NCI-H524 (cell line): ENCODE results near the gene POLR3G.

Experiments
- DNase-seq, 2 experiments: peaks; one replicate each; lab custom pipeline; 2025; lab: John Stamatoyannopoulos, UW

The POLR3G gene, protein sequence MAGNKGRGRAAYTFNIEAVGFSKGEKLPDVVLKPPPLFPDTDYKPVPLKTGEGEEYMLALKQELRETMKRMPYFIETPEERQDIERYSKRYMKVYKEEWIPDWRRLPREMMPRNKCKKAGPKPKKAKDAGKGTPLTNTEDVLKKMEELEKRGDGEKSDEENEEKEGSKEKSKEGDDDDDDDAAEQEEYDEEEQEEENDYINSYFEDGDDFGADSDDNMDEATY

GRCh38 chr5:90474235-90475107 lies at the start of gene POLR3G, which contains the start of gene MBLAC2:
POLR3G (plus strand) TSS chr5:90474864; CDS start chr5:90485568, 10,704 bp downstream.
MBLAC2 (minus strand) TSS chr5:90474771; CDS start chr5:90474292, 479 bp downstream.
- peak; percentile 87 to 91 for DNase-seq

GRCh38 chr5:90434116-90434714 lies 40.4 kb upstream of the POLR3G start:
- DNase-seq = peak in 1 of 2 experiments; percentile 52

- peak; percentile 18 to 80 for DNase-seq
Observed at GRCh38 chr5:90437663-90438062, 37.0 kb upstream of the POLR3G start.

DNA sequence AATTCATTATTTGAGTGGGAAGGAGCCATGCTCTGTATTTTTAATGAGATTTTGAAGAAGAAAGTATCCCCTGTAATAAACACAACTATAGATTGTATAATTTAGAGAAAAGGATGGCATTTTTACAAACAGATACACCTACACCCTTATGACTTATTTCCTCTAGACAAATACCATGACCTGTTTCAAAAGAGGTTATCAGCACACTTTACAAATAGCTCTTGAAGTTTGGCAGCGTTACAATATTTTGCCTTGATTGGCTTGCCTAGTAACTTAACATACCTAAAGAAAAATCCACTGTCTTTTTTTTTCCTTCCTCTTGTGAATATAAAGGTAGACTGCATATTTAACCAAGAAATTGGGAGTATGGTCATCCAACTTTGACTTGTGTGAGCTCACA lies 36.6 kb upstream of the POLR3G start:
- DNase-seq = no peak

DNA sequence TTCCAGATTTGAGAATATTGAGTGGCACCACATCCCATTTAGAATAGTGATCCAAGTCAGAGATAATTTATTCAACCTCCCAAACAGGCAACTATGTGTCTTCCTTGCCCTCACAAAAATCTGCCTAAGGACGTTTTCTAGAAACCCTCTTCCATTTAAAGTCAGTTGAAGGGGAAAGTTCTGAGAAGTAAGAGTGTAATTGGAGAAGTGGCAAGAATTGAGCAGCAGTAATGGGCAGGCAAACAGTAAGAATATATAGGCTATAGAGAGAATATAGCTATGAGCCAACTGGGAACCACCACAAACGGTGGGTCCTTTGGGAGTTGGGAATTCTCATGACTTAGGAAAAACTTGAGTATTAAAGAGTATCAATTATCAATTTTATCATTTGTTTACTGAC lies 34.0 kb upstream of the POLR3G start:
- DNase-seq = no peak

GRCh38 chr5:90446961-90447360 lies 27.7 kb upstream of the POLR3G start:
- DNase-seq = no peak

DNA sequence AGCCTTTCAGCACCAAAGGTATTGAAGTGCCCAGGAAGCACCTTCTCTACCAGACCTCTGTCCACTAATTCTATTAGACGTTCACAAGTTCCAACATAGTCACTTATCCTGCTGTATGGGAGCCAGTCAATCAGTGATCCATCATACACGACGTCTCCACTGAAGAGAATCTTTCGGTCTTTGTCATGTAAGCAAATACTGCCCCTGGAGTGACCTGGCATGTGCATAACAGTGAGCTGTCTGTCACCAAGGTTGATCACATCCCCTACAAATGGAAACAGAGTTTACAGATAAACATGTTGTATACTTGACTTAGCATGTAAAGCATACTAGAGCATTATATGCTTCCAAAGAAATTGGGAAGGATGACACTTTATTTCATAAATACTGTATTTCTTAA lies 13.4 kb upstream of the POLR3G start:
- DNase-seq = no peak

DNA sequence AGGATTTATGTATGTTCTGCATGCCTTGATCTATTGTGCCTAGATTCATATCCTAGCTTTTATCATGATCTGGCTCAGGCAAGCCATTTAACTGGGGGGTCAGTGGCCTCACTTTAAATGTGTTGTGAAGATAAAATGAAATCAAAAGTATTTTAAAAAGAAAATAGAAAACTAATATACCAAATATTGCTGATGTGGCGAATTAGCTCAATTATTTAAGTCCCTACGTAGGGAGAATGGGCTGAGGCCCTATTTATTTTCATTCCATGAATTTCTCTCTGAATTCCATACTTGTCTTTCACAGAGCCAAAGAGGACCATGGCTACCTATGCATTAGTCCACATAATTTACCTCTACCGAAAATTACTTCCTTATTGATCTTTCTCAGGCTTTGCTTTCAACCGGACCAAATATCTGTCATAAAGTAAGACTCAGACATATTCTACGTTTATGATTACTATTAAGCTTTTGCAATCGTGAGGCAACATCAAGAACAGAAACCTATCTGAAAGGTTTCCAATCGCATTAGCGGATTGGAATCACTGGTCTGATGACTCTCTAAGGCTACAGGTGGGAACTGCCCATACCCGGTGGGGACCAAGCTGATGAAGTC lies 1.8 kb upstream of the POLR3G start:
- no peak for DNase-seq

DNA sequence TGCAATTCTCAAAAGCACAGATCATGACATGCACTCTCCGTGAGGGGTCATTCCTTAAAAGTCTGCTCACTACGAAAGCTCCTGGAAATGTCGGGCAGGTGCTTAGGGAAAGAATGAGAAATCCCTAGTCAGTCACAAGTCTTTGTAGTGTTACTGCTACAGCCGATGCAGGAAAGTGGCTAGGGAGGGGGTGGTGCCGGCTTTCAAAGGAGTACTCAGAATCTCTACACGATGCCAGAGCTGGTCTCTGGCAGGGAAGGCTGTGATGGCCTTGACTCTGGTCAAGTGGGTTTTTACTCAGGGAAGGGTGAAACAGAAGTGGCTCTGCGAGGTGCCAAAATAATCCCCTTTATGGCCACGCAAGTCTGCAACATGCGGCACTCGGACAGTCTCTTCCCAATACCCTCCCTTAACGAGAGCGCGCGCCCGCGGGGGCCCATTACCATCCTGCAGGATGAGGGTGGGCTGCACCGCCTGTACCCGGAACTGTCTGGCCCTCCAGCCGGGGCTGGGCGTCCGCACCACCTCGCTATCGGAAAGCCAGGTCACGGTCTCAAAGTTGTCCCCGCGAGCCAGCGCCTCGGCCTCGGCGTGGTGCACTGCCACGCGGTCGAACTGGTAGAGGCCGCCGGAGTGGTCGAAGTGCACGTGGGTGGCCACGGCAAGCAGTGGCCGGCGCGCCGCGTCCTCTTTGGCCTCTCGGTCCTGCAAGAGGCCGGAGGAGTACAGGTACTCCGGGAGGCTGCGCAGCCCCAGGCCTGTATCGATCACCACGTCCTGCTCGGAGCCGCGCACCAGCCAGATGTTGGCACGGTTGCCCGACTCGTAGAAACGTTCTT lies 1.0 kb upstream of the POLR3G start:
- peak; percentile 34 to 58 for DNase-seq

GRCh38 chr5:90475436-90475980 lies 844 bp downstream of the POLR3G start:
- DNase-seq = no peak

- no peak for DNase-seq
Observed at GRCh38 chr5:90476391-90476790, 1.7 kb downstream of the POLR3G start.

- no peak for DNase-seq
Observed at GRCh38 chr5:90477073-90477472, 2.4 kb downstream of the POLR3G start.

DNA sequence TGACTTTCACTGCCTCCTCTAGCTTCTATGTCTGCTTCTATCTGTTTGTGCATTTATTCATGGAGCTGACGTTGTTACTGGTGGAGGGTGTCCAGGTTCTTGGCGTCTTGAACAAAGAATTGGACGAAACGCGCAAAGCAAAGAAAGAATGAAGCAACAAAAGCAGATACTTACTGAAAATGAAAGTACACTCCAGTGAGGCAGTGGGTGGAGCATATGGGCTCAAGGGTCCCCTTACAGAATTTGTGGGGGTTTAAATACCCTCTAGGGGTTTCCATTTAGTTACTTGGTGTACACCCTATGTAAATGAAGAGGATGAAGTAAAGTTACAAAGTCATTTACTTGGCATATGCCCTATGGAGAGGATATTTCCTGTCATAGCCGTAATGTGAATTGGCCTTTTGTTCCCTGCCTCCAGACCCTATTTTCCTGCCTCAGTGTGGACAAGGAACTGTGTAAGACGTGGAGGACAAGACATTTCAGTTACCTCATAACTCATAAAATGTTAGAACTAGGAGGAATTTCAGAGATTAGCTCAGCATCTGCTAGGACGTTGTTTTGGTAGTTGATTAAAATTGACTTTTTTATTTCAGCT lies 3.1 kb downstream of the POLR3G start:
- no peak for DNase-seq

- no peak for DNase-seq
Observed at GRCh38 chr5:90479611-90480385, 5.1 kb downstream of the POLR3G start.

GRCh38 chr5:90480699-90481098 lies 6.0 kb downstream of the POLR3G start:
- no peak for DNase-seq

DNA sequence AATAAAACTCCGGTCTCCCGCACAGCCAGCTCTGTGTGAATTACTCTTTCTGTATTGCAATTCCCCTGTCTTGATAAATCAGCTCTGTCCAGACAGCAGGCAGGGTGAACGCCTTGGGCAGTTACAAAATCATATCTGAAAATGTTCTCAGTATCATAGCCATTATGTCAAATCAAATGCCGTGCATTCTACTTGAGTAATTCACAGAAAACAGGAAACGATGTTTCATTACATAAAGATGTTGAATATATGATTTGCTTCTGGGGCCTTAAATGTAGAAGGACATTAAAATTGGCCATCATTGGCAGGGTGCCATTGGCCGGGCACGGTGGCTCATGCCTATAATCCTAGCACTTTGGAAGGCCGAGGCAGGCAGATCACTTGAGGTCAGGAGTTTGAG lies 8.5 kb downstream of the POLR3G start:
- no peak for DNase-seq

GRCh38 chr5:90484540-90484939 lies 9.9 kb downstream of the POLR3G start:
- DNase-seq = no peak

GRCh38 chr5:90488791-90489190 lies 14.1 kb downstream of the POLR3G start:
- DNase-seq = no peak

- no peak for DNase-seq
Observed at GRCh38 chr5:90494043-90494442, 19.4 kb downstream of the POLR3G start.

DNA sequence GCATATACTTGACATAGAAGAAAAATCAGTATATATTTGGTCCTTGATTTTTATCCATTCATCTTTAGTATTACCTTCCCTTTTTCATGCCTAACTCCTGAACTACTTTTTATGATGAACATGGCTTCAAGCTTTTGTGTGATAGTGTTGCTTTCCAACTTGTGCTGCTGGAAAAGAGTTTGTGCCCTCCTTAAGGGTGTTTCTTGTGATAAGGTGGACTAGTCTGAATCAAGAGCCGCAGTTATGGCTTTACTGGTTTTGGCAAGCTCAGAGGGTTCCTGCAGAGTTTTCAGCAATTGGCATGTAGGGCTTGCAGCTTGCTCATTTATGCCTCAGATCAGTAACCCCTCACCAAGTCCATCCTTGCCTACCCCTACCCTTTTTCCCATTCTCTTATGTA lies 20.5 kb downstream of the POLR3G start:
- DNase-seq = no peak
